Breast epithelium (tissue), 4 donors: ENCODE data around the gene CBLN2. TPM values are rescaled to one million over a fixed set of nuclear protein-coding genes. Genes with fewer than 3 reads are reported as not detected.

Source experiments
- DNase-seq, 2 donors: peaks; one replicate each; pipeline ENCODE4 v3.0.0-alpha.2; 2019; ENCODE audit warnings: low spot score in 2 of 2
- H3K27ac ChIP-seq, 2 donors: fragments of 200-600 bp; sonication (generic) in 1 of 2; one replicate each; pipeline ENCODE4 v1.5.1; 2016 to 2019; ENCODE audit warnings: mild to moderate bottlenecking in 1 of 2
- H3K27me3 ChIP-seq, 2 donors: fragments of 200-600 bp; sonication (generic) in 1 of 2; one replicate each; pipeline versions ENCODE4 v1.5.1 to v1.6.0; 2017 to 2019; ENCODE audit warnings: control low read depth in 1 of 2, mild to moderate bottlenecking in 1 of 2
- H3K36me3 ChIP-seq: fragments of 200-600 bp; one replicate; pipeline ENCODE4 v1.5.1; 2019
- H3K4me1 ChIP-seq, 2 donors: fragments of 200-600 bp; sonication (generic); one replicate each; pipeline ENCODE4 v1.5.1; 2016 to 2019; ENCODE audit warnings: control low read depth in 1 of 2
- H3K4me3 ChIP-seq, 3 donors: fragments of 200-600 bp; sonication (generic); 1 replicate in 2 of 3; 2 replicates in 1 of 3; pipeline ENCODE4 v1.5.1; 2016 to 2019; ENCODE audit warnings: mild to moderate bottlenecking in 3 of 3, moderate library complexity in 2 of 3
- H3K9me3 ChIP-seq, 2 donors: fragments of 200-600 bp; sonication (generic) in 1 of 2; one replicate each; pipeline ENCODE4 v1.5.1; 2016 to 2019; ENCODE audit warnings: control low read depth in 1 of 2
- CTCF ChIP-seq, 3 donors: fragments of 450-650 bp; IDR thresholded peaks; one replicate each; pipeline ENCODE4 v1.5.1; 2016 to 2017; ENCODE audit warnings: antibody characterized with exemption in 3 of 3, mild to moderate bottlenecking in 3 of 3, moderate library complexity in 3 of 3
- POLR2A ChIP-seq: fragments of 450-650 bp; IDR thresholded peaks from one replicate; pipeline ENCODE4 v1.6.1; 2016; ENCODE audit warnings: antibody characterized with exemption, mild to moderate bottlenecking, moderate library complexity
- POLR2AphosphoS5 ChIP-seq, 3 donors: sonication (generic); formaldehyde crosslinking; IDR thresholded peaks; one replicate each; pipeline ENCODE4 v1.6.1; 2017; ENCODE audit warnings: antibody characterized with exemption in 3 of 3
- intact Hi-C: fragments of 100-400 bp; cut with DNase I; formaldehyde crosslinking; loops from one replicate; pipeline ENCODE4 v1.15.1; 2023; ENCODE audit warnings: low total_unique reads
- total RNA-seq, 3 donors: library from RNA; depleted of rRNA; stranded (reverse); fragments of >200 nt; gene quantifications; one replicate each; pipeline ENCODE4 v1.1.0, GENCODE V29; 2016

CBLN2 gene
- total RNA-seq, 3 donors from 2014 or later: 0.15 TPM; not detected in 2

- intact Hi-C loops: no loop called here
- TF ChIP-seq POLR2A: no peak
- TF ChIP-seq POLR2AphosphoS5 (IDR thresholded peaks at IDR 0.05): no peak
- no peak for TF ChIP-seq CTCF (IDR thresholded peaks at IDR 0.05)
- Histone ChIP-seq H3K36me3 (no peaks in the 10 kb centered on the region), H3K27me3 (peaks cover 6 to 64% of the 10 kb centered on the region in 2 donors), H3K4me3 (peak overlapping the region; percentile 4 to 61 (median 24)), H3K27ac (no peak overlapping the region), H3K4me1 (peaks cover 0 to 11% of the 10 kb centered on the region in 2 donors), H3K9me3 (no peaks in the 10 kb centered on the region)
- DNase-seq: no peak
These were observed 1.8 kb downstream of the CBLN2 start for GRCh38 chr18:72542342-72542741.

- TF ChIP-seq POLR2A (no peak), CTCF (IDR thresholded peaks at IDR 0.05) (no peak), POLR2AphosphoS5 (IDR thresholded peaks at IDR 0.05) (no peak)
- Histone ChIP-seq H3K4me3 (peak overlapping the region; percentile 4 to 61 (median 24)), H3K9me3 (no peaks in the 10 kb centered on the region), H3K27me3 (peaks cover 6 to 64% of the 10 kb centered on the region in 2 donors), H3K27ac (no peak overlapping the region), H3K4me1 (peaks cover 0 to 11% of the 10 kb centered on the region in 2 donors), H3K36me3 (no peaks in the 10 kb centered on the region)
- intact Hi-C loops: loop anchor here (1.0 kb wide), 1 partner anchor 17 kb away; no protein-coding TSS in a partner anchor
- no peak for DNase-seq
These were observed 2.2 kb downstream of the CBLN2 start for GRCh38 chr18:72541871-72542332.

DNA sequence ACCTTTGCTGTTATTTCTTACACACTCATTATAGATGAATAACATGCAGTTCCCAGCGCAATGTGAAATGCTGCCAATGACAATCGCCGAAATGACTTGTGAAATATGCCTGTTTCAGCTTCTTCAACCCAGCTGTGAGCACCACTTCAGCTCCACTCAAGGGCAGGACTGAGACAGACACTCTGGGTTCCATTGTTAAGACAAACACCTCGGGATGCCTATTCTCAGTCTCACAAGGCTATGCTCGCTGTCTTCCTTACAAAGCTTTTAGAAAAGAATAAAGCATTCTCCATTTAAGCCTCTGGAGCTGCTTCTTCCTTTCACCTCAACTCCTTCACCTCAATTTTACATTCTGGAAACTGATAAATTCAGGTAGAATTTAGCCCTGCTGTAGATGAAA lies 4.2 kb downstream of the CBLN2 start:
- H3K36me3 ChIP-seq: no peaks in the 10 kb centered on the region
- intact Hi-C loops: no loop called here
- H3K4me1 ChIP-seq: peaks cover 0 to 11% of the 10 kb centered on the region in 2 donors
- H3K9me3 ChIP-seq: no peaks in the 10 kb centered on the region
- TF ChIP-seq POLR2AphosphoS5 (IDR thresholded peaks at IDR 0.05) (no peak), CTCF (IDR thresholded peaks at IDR 0.05) (no peak), POLR2A (no peak)
- H3K27ac ChIP-seq: no peak overlapping the region
- H3K27me3 ChIP-seq: peaks cover 6 to 64% of the 10 kb centered on the region in 2 donors
- no peak overlapping the region for H3K4me3 ChIP-seq
- DNase-seq: no peak

DNA sequence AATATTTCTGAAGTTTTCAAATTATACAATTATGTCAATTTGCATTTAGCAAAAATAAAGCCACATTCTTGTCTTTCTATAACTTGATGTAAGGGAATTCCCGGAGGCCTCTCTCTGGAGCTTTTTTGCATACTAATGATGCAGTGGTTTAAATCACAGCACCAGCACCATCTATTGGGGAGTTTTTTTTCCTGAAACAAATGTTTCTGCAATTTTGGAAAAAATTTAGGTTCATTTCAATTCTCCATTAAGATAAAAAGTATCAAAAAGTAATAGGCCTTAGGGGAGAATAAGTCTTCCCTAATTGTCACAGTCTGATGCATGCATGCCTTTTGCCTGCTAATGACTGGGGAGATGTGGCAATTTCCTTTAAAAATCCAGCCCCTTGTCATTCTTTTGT lies 13.5 kb downstream of the CBLN2 start:
- no peaks in the 10 kb centered on the region for H3K9me3 ChIP-seq
- no peaks in the 10 kb centered on the region for H3K36me3 ChIP-seq
- no peaks in the 10 kb centered on the region for H3K4me1 ChIP-seq
- no peak overlapping the region for H3K4me3 ChIP-seq
- TF ChIP-seq CTCF (IDR thresholded peaks at IDR 0.05) (no peak), POLR2AphosphoS5 (IDR thresholded peaks at IDR 0.05) (no peak), POLR2A (no peak)
- no peak for DNase-seq
- H3K27ac ChIP-seq: no peak overlapping the region
- intact Hi-C loops: no loop called here
- no peaks in the 10 kb centered on the region for H3K27me3 ChIP-seq

- Histone ChIP-seq H3K27ac (no peak overlapping the region), H3K27me3 (no peaks in the 10 kb centered on the region), H3K4me1 (no peaks in the 10 kb centered on the region), H3K9me3 (no peaks in the 10 kb centered on the region), H3K4me3 (no peak overlapping the region), H3K36me3 (no peaks in the 10 kb centered on the region)
- TF ChIP-seq POLR2A: no peak
- no peak for TF ChIP-seq CTCF (IDR thresholded peaks at IDR 0.05)
- no peak for TF ChIP-seq POLR2AphosphoS5 (IDR thresholded peaks at IDR 0.05)
- intact Hi-C loops: no loop called here
- no peak for DNase-seq
These were observed 39.3 kb downstream of the CBLN2 start for GRCh38 chr18:72504866-72505265.
